ENCODE results near the gene SGCD. TPM values are rescaled to one million over a fixed set of nuclear protein-coding genes. Genes with fewer than 3 reads are reported as not detected.

SGCD gene
- total RNA-seq, 1 experiment from 2014 or later, result not detected

- BruUV-seq (replicated peaks), result no TSS peak
- intact Hi-C loops (cut with micrococcal nuclease), result no loop called here
- no peak overlapping the region for H3K4me3 ChIP-seq (replicated peaks in 1 of 2; ENCODE audit: low read depth in 1 of 2, low read length in 2 of 2)
- no peak overlapping the region for H3K4me2 ChIP-seq (ENCODE audit: low read length)
- DNase-seq (ENCODE audit: low read depth, low spot score) (no peak), ATAC-seq (no peak)
- CTCF ChIA-PET, result interaction anchor here (0.7 kb wide), 1 partner anchor 603 kb away, joined by 3 read pairs; no protein-coding TSS in a partner anchor
- no peaks in the 10 kb centered on the region for H3K4me1 ChIP-seq (ENCODE audit: control insufficient read depth in 1 of 2, insufficient read depth in 2 of 2, low read length in 2 of 2)
- no peaks in the 10 kb centered on the region for H4K20me1 ChIP-seq (ENCODE audit: insufficient read depth)
- H3K36me3 ChIP-seq (ENCODE audit: control insufficient read depth in 1 of 2, insufficient read depth in 2 of 2, low read length in 2 of 2), result no peaks in the 10 kb centered on the region
- H3K27me3 ChIP-seq (ENCODE audit: insufficient read depth, low read length), result no peaks in the 10 kb centered on the region
- H3K27ac ChIP-seq (ENCODE audit: low read depth, low read length), result no peak overlapping the region
- peaks cover 0 to 6% of the 10 kb centered on the region in 2 experiments; a peak in 2 of 4 replicates for H3K9me3 ChIP-seq (ENCODE audit: control insufficient read depth in 1 of 2, insufficient read depth in 1 of 2, low read depth in 1 of 2, low read length in 2 of 2)
- no peaks in the 10 kb centered on the region for H3K9me2 ChIP-seq (ENCODE audit: insufficient read depth)
- no peak overlapping the region for H2AFZ ChIP-seq (ENCODE audit: low read depth, low read length, poor library complexity, severe bottlenecking)
- no peak for TF ChIP-seq SRF (IDR thresholded peaks at IDR 0.05; ENCODE audit: low read depth)
- TF ChIP-seq CBX3 (IDR thresholded peaks at IDR 0.05; ENCODE audit: low read depth), result no peak
- no peak for TF ChIP-seq ELF1 (IDR thresholded peaks at IDR 0.05; ENCODE audit: borderline replicate concordance, low read depth)
- TF ChIP-seq ZBTB33 (IDR thresholded peaks at IDR 0.05; ENCODE audit: extremely low read depth, insufficient replicate concordance, low read length), result no peak
- RAD21 ChIA-PET (ENCODE audit: low non-redundant PET in 1 of 2, low total read pairs in 2 of 2, uncharacterized antibody in 2 of 2, unreplicated experiment in 2 of 2), result no interaction called here
- POLR2A ChIA-PET, result no interaction called here
- H3K9ac ChIP-seq (ENCODE audit: low read length), result no peak overlapping the region
- no peaks in the 10 kb centered on the region for H3K79me2 ChIP-seq (ENCODE audit: insufficient read depth, low read length)
These were observed 201.7 kb downstream of the SGCD start for GRCh38 chr5:156528673-156529072.

GRCh38 chr5:156529892-156530291 lies 202.9 kb downstream of the SGCD start:
- Histone ChIP-seq H3K9me3 (ENCODE audit: control insufficient read depth in 1 of 2, insufficient read depth in 1 of 2, low read depth in 1 of 2, low read length in 2 of 2) (peaks cover 0 to 2% of the 10 kb centered on the region in 2 experiments; a peak in 2 of 4 replicates), H2AFZ (ENCODE audit: low read depth, low read length, poor library complexity, severe bottlenecking) (no peak overlapping the region), H3K4me2 (ENCODE audit: low read length) (no peak overlapping the region)

More at GRCh38 chr5:156529892-156530291, 202.9 kb downstream of the SGCD start:
- intact Hi-C loops (cut with micrococcal nuclease), result no loop called here
- DNase-seq (ENCODE audit: low read depth, low spot score) (no peak), ATAC-seq (no peak)
- ChIA-PET CTCF (no interaction called here), RAD21 (ENCODE audit: low non-redundant PET in 1 of 2, low total read pairs in 2 of 2, uncharacterized antibody in 2 of 2, unreplicated experiment in 2 of 2) (no interaction called here), POLR2A (no interaction called here)
- Histone ChIP-seq H3K9me2 (ENCODE audit: insufficient read depth) (no peaks in the 10 kb centered on the region), H3K4me1 (ENCODE audit: control insufficient read depth in 1 of 2, insufficient read depth in 2 of 2, low read length in 2 of 2) (no peaks in the 10 kb centered on the region), H3K9ac (ENCODE audit: low read length) (no peak overlapping the region), H3K27me3 (ENCODE audit: insufficient read depth, low read length) (no peaks in the 10 kb centered on the region), H3K27ac (ENCODE audit: low read depth, low read length) (no peak overlapping the region), H3K36me3 (ENCODE audit: control insufficient read depth in 1 of 2, insufficient read depth in 2 of 2, low read length in 2 of 2) (no peaks in the 10 kb centered on the region), H3K79me2 (ENCODE audit: insufficient read depth, low read length) (no peaks in the 10 kb centered on the region), H3K4me3 (replicated peaks in 1 of 2; ENCODE audit: low read depth in 1 of 2, low read length in 2 of 2) (no peak overlapping the region), H4K20me1 (ENCODE audit: insufficient read depth) (no peaks in the 10 kb centered on the region)
- TF ChIP-seq POLR2AphosphoS5 (IDR thresholded peaks at IDR 0.05; ENCODE audit: low read depth, low read length) (no peak), POLR2A (IDR thresholded peaks at IDR 0.05; ENCODE audit: borderline replicate concordance, extremely low read depth, insufficient read depth, insufficient read length) (no peak), EZH2 (IDR thresholded peaks at IDR 0.05) (no peak), YY1 (IDR thresholded peaks at IDR 0.05; ENCODE audit: extremely low read depth, insufficient replicate concordance, low read depth, low read length) (no peak), TCF7L2 (IDR thresholded peaks at IDR 0.05; ENCODE audit: borderline replicate concordance, extremely low read depth, insufficient read depth, insufficient read length) (no peak), SP1 (IDR thresholded peaks at IDR 0.05; ENCODE audit: low read depth) (no peak)
- BruUV-seq (replicated peaks), result no TSS peak

Data from HCT116 (cell line).